22Rv1 (cell line): ENCODE measurements around the gene BICC1.

Source experiments
- H3K27ac ChIP-seq: fragments of 450-650 bp; 2 replicates; pipeline ENCODE4 v1.5.1; 2017
- CTCF ChIP-seq: fragments of 450-650 bp; IDR thresholded peaks from 2 replicates; pipeline ENCODE4 v1.5.1; 2017; ENCODE audit warnings: mild to moderate bottlenecking
- ZFX ChIP-seq: fragments of 450-650 bp; IDR thresholded peaks from 2 replicates; pipeline ENCODE4 v1.6.1; 2017; ENCODE audit warnings: antibody characterized with exemption, borderline replicate concordance

BICC1 gene

GRCh38 chr10:58608351-58608750 lies 95.7 kb downstream of the BICC1 start:
- no peak overlapping the region for H3K27ac ChIP-seq
- TF ChIP-seq ZFX (no peak), CTCF (no peak)

GRCh38 chr10:58608826-58609531 lies 96.3 kb downstream of the BICC1 start:
- TF ChIP-seq CTCF (no peak), ZFX (no peak)
- H3K27ac ChIP-seq = no peak overlapping the region

- TF ChIP-seq CTCF (no peak), ZFX (no peak)
These were observed 97.0 kb downstream of the BICC1 start for GRCh38 chr10:58609532-58610150.

GRCh38 chr10:58615237-58615935 lies 102.7 kb downstream of the BICC1 start:
- no peak overlapping the region for H3K27ac ChIP-seq
- TF ChIP-seq ZFX (no peak), CTCF (no peak)

More at GRCh38 chr10:58609532-58610150, 97.0 kb downstream of the BICC1 start:
- H3K27ac ChIP-seq = no peak overlapping the region

DNA sequence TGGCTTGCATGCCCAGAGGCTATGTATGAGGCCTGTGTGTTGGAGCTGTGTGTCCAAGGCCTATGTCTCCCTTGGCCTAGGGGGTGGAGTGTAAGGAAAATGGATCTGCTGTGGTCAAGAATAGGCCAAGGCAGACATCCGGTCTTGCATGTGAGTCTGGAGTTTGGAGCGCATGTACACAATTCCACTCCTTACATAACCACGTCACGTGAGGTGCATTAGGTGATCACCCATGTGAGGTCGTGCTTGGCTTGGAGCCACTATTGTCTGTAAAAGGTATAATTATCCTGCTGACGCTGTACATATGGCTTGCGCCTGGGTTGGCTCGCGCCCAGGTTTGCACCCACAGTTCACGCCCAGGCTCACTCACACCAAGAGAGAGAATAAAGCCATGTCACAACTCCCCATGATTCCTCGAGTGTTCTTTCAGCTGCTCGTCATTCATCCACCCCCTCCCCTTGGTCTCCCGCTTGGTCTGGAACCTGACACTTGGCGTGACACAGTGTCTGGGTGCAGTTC lies 105.5 kb downstream of the BICC1 start:
- H3K27ac ChIP-seq = no peak overlapping the region
- TF ChIP-seq ZFX (no peak), CTCF (no peak)

GRCh38 chr10:58621379-58622077 lies 108.9 kb downstream of the BICC1 start:
- H3K27ac ChIP-seq = no peak overlapping the region
- TF ChIP-seq ZFX (no peak), CTCF (no peak)
